IMR-90 (cell line): Measurements from ENCODE around the gene H6PD. TPM values are rescaled to one million over a fixed set of nuclear protein-coding genes. Genes with fewer than 3 reads are reported as not detected.

Source experiments
- ATAC-seq: fragments of 200-7000 bp; cut with Tn5 transposase; 2 replicates; pipeline ENCODE4 v1.9.1; 2020; ENCODE audit warnings: low read depth, mild to moderate bottlenecking, moderate library complexity
- BruUV-seq: library from RNA; stranded (reverse); fragments of 400-500 nt; replicated peaks from 2 replicates; lab custom pipeline; 2021; lab: Mats Ljungman, UMichigan
- CTCF ChIA-PET: fragments of 300-600 bp; formaldehyde crosslinking; extraction: SDS; loops from one replicate; lab custom pipeline; 2021; ENCODE audit warnings: antibody characterized with exemption; lab: Yijun Ruan, JAX
- POLR2A ChIA-PET: fragments of 300-600 bp; sonication (Branson Sonifier 250); formaldehyde crosslinking; loops from one replicate; lab custom pipeline; 2022; ENCODE audit warnings: antibody characterized with exemption; ENCODE audit not compliant: unreplicated experiment; lab: Charles Lee
- DNase-seq: peaks from one replicate; pipeline ENCODE4 v3.0.0; 2013
- H2AFZ ChIP-seq: replicated peaks from 2 replicates; pipeline ENCODE3; 2013; ENCODE audit warnings: low read length, mild to moderate bottlenecking; ENCODE audit not compliant: poor library complexity
- H2AK5ac ChIP-seq: 2 replicates; pipeline ENCODE4 v1.6.1; 2013; ENCODE audit warnings: low read depth, low read length, inconsistent platforms
- H2AK9ac ChIP-seq: replicated peaks from 2 replicates; pipeline ENCODE3; 2013; ENCODE audit warnings: mild to moderate bottlenecking, low read depth, low read length, moderate library complexity; ENCODE audit not compliant: poor library complexity
- H2BK120ac ChIP-seq: 2 replicates; pipeline ENCODE4 v1.6.1; 2013; ENCODE audit warnings: low read depth, low read length, inconsistent platforms
- H2BK15ac ChIP-seq: 3 replicates; pipeline ENCODE4 v1.6.1; 2013; ENCODE audit warnings: low read depth, low read length, inconsistent platforms
- H2BK20ac ChIP-seq: 2 replicates; pipeline ENCODE4 v1.6.1; 2013; ENCODE audit warnings: low read depth, mild to moderate bottlenecking, inconsistent platforms, low read length, moderate library complexity
- H2BK5ac ChIP-seq: 2 replicates; pipeline ENCODE4 v1.6.1; 2013; ENCODE audit warnings: mild to moderate bottlenecking, low read depth, low read length, inconsistent platforms; ENCODE audit not compliant: poor library complexity, severe bottlenecking
- H3K14ac ChIP-seq: replicated peaks from 2 replicates; pipeline ENCODE4 v1.6.1; 2013; ENCODE audit warnings: low read depth, low read length, inconsistent platforms
- H3K18ac ChIP-seq: 2 replicates; pipeline ENCODE4 v1.6.1; 2013; ENCODE audit warnings: low read depth, low read length, control low read depth
- H3K23ac ChIP-seq: 2 replicates; pipeline ENCODE4 v1.6.1; 2013; ENCODE audit warnings: low read depth, low read length, inconsistent platforms
- H3K27ac ChIP-seq: 2 replicates; pipeline ENCODE4 v1.5.1; 2013; ENCODE audit warnings: mild to moderate bottlenecking, control low read depth, low read length; ENCODE audit not compliant: insufficient read depth
- H3K27me3 ChIP-seq: 2 replicates; pipeline ENCODE4 v1.6.1; 2013; ENCODE audit warnings: low read length; ENCODE audit not compliant: control insufficient read depth, insufficient read depth
- H3K36me3 ChIP-seq: 2 replicates; pipeline ENCODE4 v1.6.1; 2013; ENCODE audit warnings: low read length, mixed read lengths; ENCODE audit not compliant: control insufficient read depth, insufficient read depth
- H3K4ac ChIP-seq: 2 replicates; pipeline ENCODE4 v1.6.1; 2013; ENCODE audit warnings: low read depth, low read length, inconsistent platforms
- H3K4me1 ChIP-seq: 2 replicates; pipeline ENCODE4 v1.6.1; 2013; ENCODE audit warnings: low read length, mixed read lengths; ENCODE audit not compliant: control insufficient read depth, insufficient read depth
- H3K4me2 ChIP-seq: 2 replicates; pipeline ENCODE4 v1.6.1; 2013; ENCODE audit warnings: low read depth, mild to moderate bottlenecking, control low read depth, low read length, moderate library complexity
- H3K4me3 ChIP-seq: 2 replicates; pipeline ENCODE4 v1.5.1; 2013; ENCODE audit warnings: low read depth, mild to moderate bottlenecking, control low read depth, low read length, moderate library complexity; ENCODE audit not compliant: insufficient read depth
- H3K56ac ChIP-seq: 2 replicates; pipeline ENCODE4 v1.6.1; 2013; ENCODE audit warnings: low read length, inconsistent platforms; ENCODE audit not compliant: insufficient read depth; ENCODE audit errors: extremely low read depth
- H3K79me1 ChIP-seq, 2 experiments: 2 replicates each; pipeline ENCODE4 v1.6.1; 2013; ENCODE audit warnings: low read length in 2 of 2, inconsistent platforms in 1 of 2, low read depth in 1 of 2
- H3K9ac ChIP-seq: 2 replicates; pipeline ENCODE4 v1.6.1; 2013; ENCODE audit warnings: low read depth, low read length, control low read depth
- H3K9me1 ChIP-seq: 2 replicates; pipeline ENCODE4 v1.6.1; 2013; ENCODE audit warnings: low read length, inconsistent platforms; ENCODE audit not compliant: insufficient read depth
- H3K9me3 ChIP-seq: 2 replicates; pipeline ENCODE4 v1.6.1; 2013; ENCODE audit warnings: low read length; ENCODE audit not compliant: control insufficient read depth, insufficient read depth
- H4K20me1 ChIP-seq: 2 replicates; pipeline ENCODE4 v1.6.1; 2013; ENCODE audit warnings: low read length, inconsistent platforms; ENCODE audit not compliant: insufficient read depth
- H4K5ac ChIP-seq: 2 replicates; pipeline ENCODE4 v1.6.1; 2013; ENCODE audit warnings: mild to moderate bottlenecking, low read depth, low read length, control low read depth
- H4K8ac ChIP-seq, 2 experiments: 2 replicates each; pipeline ENCODE4 v1.6.1; 2013; ENCODE audit warnings: low read depth in 2 of 2, low read length in 2 of 2, control low read depth in 1 of 2, inconsistent platforms in 1 of 2
- H4K91ac ChIP-seq: 2 replicates; pipeline ENCODE4 v1.6.1; 2013; ENCODE audit warnings: low read depth, low read length, inconsistent platforms; ENCODE audit not compliant: insufficient read depth
- CEBPB ChIP-seq: IDR thresholded peaks from 2 replicates; pipeline ENCODE4 v1.6.1; 2012; ENCODE audit warnings: low read depth, low read length, improper control_type of control experiment
- CHD1 ChIP-seq: IDR thresholded peaks from 2 replicates; pipeline ENCODE4 v1.6.1; 2012; ENCODE audit warnings: low read depth, low read length, improper control_type of control experiment
- CTCF ChIP-seq: conservative IDR thresholded peaks from 2 replicates; pipeline ENCODE4 v1.5.1; 2012; ENCODE audit warnings: mild to moderate bottlenecking, low read depth, low read length, improper control_type of control experiment
- FOS ChIP-seq: fragments of 150-350 bp; IDR thresholded peaks from 2 replicates; pipeline ENCODE4 v1.6.1; 2016; ENCODE audit warnings: low read depth, low read length
- MAZ ChIP-seq: IDR thresholded peaks from 2 replicates; pipeline ENCODE4 v1.6.1; 2012; ENCODE audit warnings: low read depth, mild to moderate bottlenecking, low read length, improper control_type of control experiment, moderate library complexity, borderline replicate concordance
- NFE2L2 ChIP-seq: fragments of 150-350 bp; IDR thresholded peaks from 2 replicates; pipeline ENCODE4 v1.6.1; 2016; ENCODE audit warnings: low read depth, mild to moderate bottlenecking, low read length
- POLR2A ChIP-seq: IDR thresholded peaks from 2 replicates; pipeline ENCODE4 v1.6.1; 2012; ENCODE audit warnings: mild to moderate bottlenecking, low read depth, low read length
- RAD21 ChIP-seq: IDR thresholded peaks from 2 replicates; pipeline ENCODE4 v1.6.1; 2012; ENCODE audit warnings: low read length, improper control_type of control experiment
- RCOR1 ChIP-seq: IDR thresholded peaks from 2 replicates; pipeline ENCODE4 v1.6.1; 2012; ENCODE audit warnings: mild to moderate bottlenecking, low read length, improper control_type of control experiment; ENCODE audit not compliant: insufficient replicate concordance
- RFX5 ChIP-seq: IDR thresholded peaks from 2 replicates; pipeline ENCODE4 v1.8.0; 2012; ENCODE audit warnings: low read depth, mild to moderate bottlenecking, low read length, moderate library complexity
- SMC3 ChIP-seq: fragments of 150-350 bp; IDR thresholded peaks from 2 replicates; pipeline ENCODE4 v1.6.1; 2016; ENCODE audit warnings: low read depth, mild to moderate bottlenecking, antibody characterized with exemption, low read length, moderate library complexity
- WGBS, 2 experiments: methylation state at CpG; one replicate each; pipeline versions ENCODE4 v1.1.5 to v1.1.7; 2013; ENCODE audit warnings: missing lambda C conversion rate in 2 of 2; ENCODE audit not compliant: insufficient read length in 1 of 2; ENCODE audit errors: extremely low coverage in 2 of 2; 5-methylcytosine and 5-hydroxymethylcytosine counted together
- dilution Hi-C: fragments of 300-500 bp; cut with HindIII; formaldehyde crosslinking; loops from one replicate; pipeline ENCODE4 v1.14.3; 2018; ENCODE audit warnings: low sequenced_read_pairs; ENCODE audit not compliant: unreplicated experiment
- in situ Hi-C: fragments of 300-500 bp; cut with MboI; formaldehyde crosslinking; loops from 3 replicates; pipeline ENCODE4 v1.14.3; 2019; ENCODE audit warnings: low sequenced_read_pairs, inconsistent platforms, mixed read lengths
- intact Hi-C: fragments of 100-400 bp; cut with micrococcal nuclease; formaldehyde crosslinking; loops from 2 replicates; pipeline ENCODE4 v1.10.0; 2022
- polyA plus RNA-seq, 3 experiments: library from polyadenylated mRNA; depleted of rRNA; stranded (reverse); fragments of >200 nt; gene quantifications; 2 replicates each; pipeline ENCODE4 v1.2.3, GENCODE V29; 2012; ENCODE audit warnings: low replicate concordance in 1 of 3
- total RNA-seq: library from RNA; depleted of rRNA; stranded (reverse); fragments of >200 nt; gene quantifications from 2 replicates; pipeline ENCODE4 v1.2.3, GENCODE V29; 2012
- TF ChIP-seq, protein P1 (sequence below): fragments of 150-350 bp; IDR thresholded peaks from 2 replicates; pipeline ENCODE4 v1.6.1; 2017; ENCODE audit warnings: mild to moderate bottlenecking, antibody characterized with exemption, low read length, low read depth
- TF ChIP-seq, protein P2 (sequence below): fragments of 150-350 bp; IDR thresholded peaks from 2 replicates; pipeline ENCODE4 v1.6.1; 2016; ENCODE audit warnings: low read depth, mild to moderate bottlenecking, low read length, moderate library complexity, borderline replicate concordance

The H6PD gene
- total and polyA plus RNA-seq, 2 of the 4 experiments (the other 2 are of a cell fraction), result 9.3 to 22.1 TPM

- TF ChIP-seq, protein P1, sequence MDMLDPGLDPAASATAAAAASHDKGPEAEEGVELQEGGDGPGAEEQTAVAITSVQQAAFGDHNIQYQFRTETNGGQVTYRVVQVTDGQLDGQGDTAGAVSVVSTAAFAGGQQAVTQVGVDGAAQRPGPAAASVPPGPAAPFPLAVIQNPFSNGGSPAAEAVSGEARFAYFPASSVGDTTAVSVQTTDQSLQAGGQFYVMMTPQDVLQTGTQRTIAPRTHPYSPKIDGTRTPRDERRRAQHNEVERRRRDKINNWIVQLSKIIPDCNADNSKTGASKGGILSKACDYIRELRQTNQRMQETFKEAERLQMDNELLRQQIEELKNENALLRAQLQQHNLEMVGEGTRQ, result no peak
- TF ChIP-seq RCOR1 (no peak), RFX5 (no peak)
Measured at GRCh38 chr1:9305216-9305615, 70.6 kb downstream of the H6PD start (continued).

- Histone ChIP-seq H3K4ac (no peak overlapping the region), H2AK5ac (no peak overlapping the region), H3K27me3 (no peaks in the 10 kb centered on the region), H3K56ac (no peak overlapping the region), H2AFZ (no peak overlapping the region), H3K4me3 (no peak overlapping the region), H3K18ac (no peak overlapping the region), H3K9me3 (no peaks in the 10 kb centered on the region), H3K23ac (no peak overlapping the region), H2BK5ac (no peak overlapping the region), H3K27ac (no peak overlapping the region), H3K4me1 (peaks cover 17% of the 10 kb centered on the region), H3K4me2 (no peak overlapping the region), H4K8ac (no peak overlapping the region), H4K20me1 (peaks cover 93% of the 10 kb centered on the region), H2BK20ac (no peak overlapping the region), H4K5ac (no peak overlapping the region), H3K9ac (no peak overlapping the region), H4K91ac (no peak overlapping the region), H3K14ac (no peak overlapping the region), H3K79me1 (peaks cover 40 to 92% of the 10 kb centered on the region in 2 experiments), H2BK120ac (no peak overlapping the region), H2AK9ac (no peak overlapping the region), H2BK15ac (no peak overlapping the region), H3K36me3 (peaks cover 4% of the 10 kb centered on the region; the same call in 1 of the 2 replicates), H3K9me1 (peaks cover 42% of the 10 kb centered on the region)
- BruUV-seq, result no TSS peak
- CTCF ChIA-PET, result no interaction called here
- intact Hi-C loops, result no loop called here
- in situ Hi-C loops, result no loop called here
- WGBS, 2 experiments, result 100% methylated on average over 3 of the region's 14 CpGs; no CpG with 5 or more reads in 1 of the 2 experiments
- POLR2A ChIA-PET, result no interaction called here
- dilution Hi-C loops, result no loop called here
- no peak for DNase-seq
- no peak for ATAC-seq
- TF ChIP-seq CHD1 (no peak), RAD21 (no peak), RFX5 (no peak), SMC3 (no peak), MAZ (no peak), CTCF (no peak), CEBPB (no peak), FOS (no peak), NFE2L2 (no peak), POLR2A (no peak)
- TF ChIP-seq, protein P1, result no peak
- TF ChIP-seq, protein P2, sequence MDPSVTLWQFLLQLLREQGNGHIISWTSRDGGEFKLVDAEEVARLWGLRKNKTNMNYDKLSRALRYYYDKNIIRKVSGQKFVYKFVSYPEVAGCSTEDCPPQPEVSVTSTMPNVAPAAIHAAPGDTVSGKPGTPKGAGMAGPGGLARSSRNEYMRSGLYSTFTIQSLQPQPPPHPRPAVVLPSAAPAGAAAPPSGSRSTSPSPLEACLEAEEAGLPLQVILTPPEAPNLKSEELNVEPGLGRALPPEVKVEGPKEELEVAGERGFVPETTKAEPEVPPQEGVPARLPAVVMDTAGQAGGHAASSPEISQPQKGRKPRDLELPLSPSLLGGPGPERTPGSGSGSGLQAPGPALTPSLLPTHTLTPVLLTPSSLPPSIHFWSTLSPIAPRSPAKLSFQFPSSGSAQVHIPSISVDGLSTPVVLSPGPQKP, result no peak
Measured at GRCh38 chr1:9306006-9306405, 71.4 kb downstream of the H6PD start.
